GM18499 (cell line): Measurements from ENCODE around the gene FALEC.

Experiments
- ATAC-seq: cut with Tn5 transposase; IDR thresholded peaks from one replicate; pipeline ENCODE4 v1.9.1; 2021; ENCODE audit warnings: moderate number of reproducible peaks; ENCODE audit not compliant: insufficient read depth, unreplicated experiment

The FALEC gene

GRCh38 chr1:150515328-150516049, at the start of gene FALEC:
TSS of gene FALEC (plus strand) at chr1:150515752.
- ATAC-seq, result peak; percentile 68

- no peak for ATAC-seq
Observed at GRCh38 chr1:150466964-150467363, 48.6 kb upstream of the FALEC start.

- ATAC-seq, result no peak
Observed at GRCh38 chr1:150469291-150469690, 46.3 kb upstream of the FALEC start.

GRCh38 chr1:150472601-150473200, 42.9 kb upstream of the FALEC start:
- ATAC-seq, result no peak

GRCh38 chr1:150473659-150474058, 41.9 kb upstream of the FALEC start:
- no peak for ATAC-seq

- ATAC-seq, result no peak
Observed at GRCh38 chr1:150474869-150475268, 40.7 kb upstream of the FALEC start.

- ATAC-seq, result no peak
Observed at GRCh38 chr1:150476754-150477153, 38.8 kb upstream of the FALEC start.

- no peak for ATAC-seq
Observed at GRCh38 chr1:150477320-150477719, 38.2 kb upstream of the FALEC start.

- ATAC-seq, result no peak
Observed at GRCh38 chr1:150477733-150478132, 37.8 kb upstream of the FALEC start.

- no peak for ATAC-seq
Observed at GRCh38 chr1:150479370-150479769, 36.2 kb upstream of the FALEC start.

- no peak for ATAC-seq
Observed at GRCh38 chr1:150479927-150480352, 35.6 kb upstream of the FALEC start.

GRCh38 chr1:150484431-150484830, 31.1 kb upstream of the FALEC start:
- no peak for ATAC-seq

GRCh38 chr1:150484861-150485260, 30.7 kb upstream of the FALEC start:
- no peak for ATAC-seq

GRCh38 chr1:150486966-150487762, 28.4 kb upstream of the FALEC start, which contains the start of gene TARS2:
TSS of gene TARS2 (plus strand) at chr1:150487419. CDS start at chr1:150487451, 32 bp downstream.
- ATAC-seq, result peak; percentile 96

GRCh38 chr1:150487763-150488115, 27.8 kb upstream of the FALEC start:
- no peak for ATAC-seq

GRCh38 chr1:150493175-150493574, 22.4 kb upstream of the FALEC start:
- ATAC-seq, result no peak

- ATAC-seq, result no peak
Observed at GRCh38 chr1:150498342-150498741, 17.2 kb upstream of the FALEC start.

GRCh38 chr1:150505431-150505830, 10.1 kb upstream of the FALEC start:
- ATAC-seq, result no peak

- ATAC-seq, result no peak
Observed at GRCh38 chr1:150507912-150508864, 7.4 kb upstream of the FALEC start, which contains the start of gene ECM1. TSS of gene ECM1 (plus strand) at chr1:150508109. CDS start at chr1:150508210, 101 bp downstream.

- no peak for ATAC-seq
Observed at GRCh38 chr1:150508982-150509381, 6.6 kb upstream of the FALEC start.
